Adrenal gland (tissue), 5 donors: ENCODE results near the gene GZMA.

ENCODE experiments used
- CTCF ChIP-seq, 6 experiments: fragments of 450-650 bp in 4 of 6; fragments of 200-600 bp in 2 of 6; sonication (generic) in 1 of 6; IDR thresholded peaks; 1 replicate in 5 of 6; 2 replicates in 1 of 6; pipeline versions ENCODE4 v1.5.1 to v1.8.0; 2016 to 2021; ENCODE audit warnings: antibody characterized with exemption in 6 of 6, mild to moderate bottlenecking in 2 of 6, moderate library complexity in 1 of 6
- POLR2A ChIP-seq, 2 donors: fragments of 450-650 bp; IDR thresholded peaks; one replicate each; pipeline ENCODE4 v1.6.1; 2017; ENCODE audit warnings: antibody characterized with exemption in 2 of 2, mild to moderate bottlenecking in 2 of 2, moderate library complexity in 1 of 2
- donor health status: DM: no; HTN: no; CAD: no.

- no peak for TF ChIP-seq CTCF (IDR thresholded peaks at IDR 0.05)
- TF ChIP-seq POLR2A (IDR thresholded peaks at IDR 0.05): no peak
These were observed 730 bp upstream of the GZMA start for GRCh38 chr5:55101556-55102276.
